ENCODE measurements around the gene LZTS2.

GRCh38 chr10:101011517-101012423, 12.2 kb downstream of the LZTS2 start:
- TF ChIP-seq EP300 (IDR thresholded peaks at IDR 0.05; ENCODE audit: borderline replicate concordance in 1 of 2, low read depth in 1 of 2, low read length in 1 of 2) = no peak
- peak; percentile 47 for TF ChIP-seq CTCF (IDR thresholded peaks at IDR 0.05)
- no peak for TF ChIP-seq POLR2AphosphoS5 (IDR thresholded peaks at IDR 0.05; ENCODE audit: low read depth, low read length)
- no peak for TF ChIP-seq TAF1 (IDR thresholded peaks at IDR 0.05; ENCODE audit: borderline replicate concordance, low read depth, low read length)
- TF ChIP-seq, protein P1, sequence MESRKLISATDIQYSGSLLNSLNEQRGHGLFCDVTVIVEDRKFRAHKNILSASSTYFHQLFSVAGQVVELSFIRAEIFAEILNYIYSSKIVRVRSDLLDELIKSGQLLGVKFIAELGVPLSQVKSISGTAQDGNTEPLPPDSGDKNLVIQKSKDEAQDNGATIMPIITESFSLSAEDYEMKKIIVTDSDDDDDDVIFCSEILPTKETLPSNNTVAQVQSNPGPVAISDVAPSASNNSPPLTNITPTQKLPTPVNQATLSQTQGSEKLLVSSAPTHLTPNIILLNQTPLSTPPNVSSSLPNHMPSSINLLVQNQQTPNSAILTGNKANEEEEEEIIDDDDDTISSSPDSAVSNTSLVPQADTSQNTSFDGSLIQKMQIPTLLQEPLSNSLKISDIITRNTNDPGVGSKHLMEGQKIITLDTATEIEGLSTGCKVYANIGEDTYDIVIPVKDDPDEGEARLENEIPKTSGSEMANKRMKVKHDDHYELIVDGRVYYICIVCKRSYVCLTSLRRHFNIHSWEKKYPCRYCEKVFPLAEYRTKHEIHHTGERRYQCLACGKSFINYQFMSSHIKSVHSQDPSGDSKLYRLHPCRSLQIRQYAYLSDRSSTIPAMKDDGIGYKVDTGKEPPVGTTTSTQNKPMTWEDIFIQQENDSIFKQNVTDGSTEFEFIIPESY (IDR thresholded peaks at IDR 0.05; ENCODE audit: borderline replicate concordance, low read depth) = no peak
- no peak for TF ChIP-seq RCOR1 (IDR thresholded peaks at IDR 0.05; ENCODE audit: low read length)
- TF ChIP-seq JUND (IDR thresholded peaks at IDR 0.05) = no peak
- no peak for TF ChIP-seq SMC3 (IDR thresholded peaks at IDR 0.05; ENCODE audit: low read depth, low read length)
- TF ChIP-seq RXRA (IDR thresholded peaks at IDR 0.05; ENCODE audit: borderline replicate concordance, low read depth) = no peak
- no peak for TF ChIP-seq NRF1 (IDR thresholded peaks at IDR 0.05; ENCODE audit: low read depth, low read length)
- no peak for TF ChIP-seq MAX (IDR thresholded peaks at IDR 0.05; ENCODE audit: low read depth)
- TF ChIP-seq EZH2phosphoT487 (IDR thresholded peaks at IDR 0.05; ENCODE audit: borderline replicate concordance, low read depth) = no peak
- TF ChIP-seq SIN3A (IDR thresholded peaks at IDR 0.05; ENCODE audit: borderline replicate concordance, low read depth, low read length) = no peak

All from SK-N-SH (cell line).